Esophagus squamous epithelium (tissue), 4 donors: ENCODE measurements around the gene OXCT1.
"Not testable (repeated sequence)": the region's sequence is repeated elsewhere in the genome, so short reads cannot be mapped to it uniquely, and the experiment has no call there.

Experiments
- CTCF ChIP-seq, 6 experiments: fragments of 450-650 bp in 4 of 6; fragments of 200-600 bp in 2 of 6; sonication (generic) in 2 of 6; IDR thresholded peaks; one replicate each; pipeline ENCODE4 v1.5.1; 2016 to 2019; ENCODE audit warnings: antibody characterized with exemption in 6 of 6, mild to moderate bottlenecking in 4 of 6, moderate library complexity in 4 of 6
- POLR2A ChIP-seq, 4 donors: fragments of 450-650 bp; IDR thresholded peaks; one replicate each; pipeline ENCODE4 v1.6.1; 2017; ENCODE audit warnings: antibody characterized with exemption in 4 of 4, mild to moderate bottlenecking in 4 of 4, moderate library complexity in 3 of 4

- TF ChIP-seq POLR2A, CTCF (IDR thresholded peaks at IDR 0.05): not testable (repeated sequence)
These were observed 127.6 kb downstream of the OXCT1 start for GRCh38 chr5:41742608-41743007.
